GM12878 (cell line): ENCODE results near the gene RBMS1. TPM values are rescaled to one million over a fixed set of nuclear protein-coding genes. Genes with fewer than 3 reads are reported as not detected.

Experiments
- ATAC-seq: fragments of 200-7000 bp; cut with Tn5 transposase; 3 replicates; pipeline ENCODE4 v1.9.1; 2020; ENCODE audit warnings: mild to moderate bottlenecking, moderate library complexity
- BruUV-seq: library from RNA; stranded (reverse); fragments of 400-500 nt; replicated peaks from 2 replicates; lab custom pipeline; 2021; lab: Mats Ljungman, UMichigan
- CTCF ChIA-PET: fragments of 300-600 bp; sonication (Branson Sonifier 250); formaldehyde crosslinking; extraction: SDS; loops from one replicate; lab custom pipeline; 2021; ENCODE audit warnings: inconsistent platforms; lab: Yijun Ruan, JAX
- POLR2A ChIA-PET: fragments of 350-600 bp; formaldehyde crosslinking; extraction: SDS; loops from one replicate; lab custom pipeline; 2021; ENCODE audit warnings: inconsistent platforms; lab: Charles Lee
- RAD21 ChIA-PET: fragments of 300-600 bp; sonication (Branson Sonifier 250); formaldehyde crosslinking; loops from one replicate; lab custom pipeline; 2023; ENCODE audit warnings: antibody characterized with exemption; ENCODE audit not compliant: unreplicated experiment; lab: Charles Lee
- SMC1A ChIA-PET: fragments of 300-600 bp; sonication (Branson Sonifier 250); formaldehyde crosslinking; loops from one replicate; lab custom pipeline; 2023; ENCODE audit not compliant: unreplicated experiment, uncharacterized antibody; lab: Charles Lee
- DNase-seq: peaks from one replicate; pipeline ENCODE4 v3.0.0-alpha.2; 2011; ENCODE audit warnings: low read depth, low spot score
- FAIRE-seq: peaks from 3 replicates; lab custom pipeline; 2011; peaks lifted over from hg19 to GRCh38; lab: Jason Lieb, UNC
- H2AFZ ChIP-seq: 2 replicates; pipeline ENCODE4 v1.6.0; 2011; ENCODE audit warnings: low read depth, low read length, control low read depth; ENCODE audit not compliant: control insufficient read depth
- H3K27ac ChIP-seq: 2 replicates; pipeline ENCODE4 v1.5.1; 2011; ENCODE audit warnings: control low read depth; ENCODE audit not compliant: control insufficient read depth, insufficient read depth
- H3K27me3 ChIP-seq, 2 experiments: replicated peaks in 1 of 2; 2 replicates each; pipeline versions ENCODE4 v1.6.0 to v1.6.1; 2011; ENCODE audit warnings: low read length in 1 of 2; ENCODE audit not compliant: control insufficient read depth in 2 of 2, insufficient read depth in 2 of 2
- H3K36me3 ChIP-seq, 2 experiments: 2 replicates each; pipeline ENCODE4 v1.5.1; 2011; ENCODE audit warnings: low read length in 1 of 2; ENCODE audit not compliant: control insufficient read depth in 2 of 2, insufficient read depth in 2 of 2
- H3K4me1 ChIP-seq: 2 replicates; pipeline ENCODE4 v1.6.1; 2011; ENCODE audit warnings: mild to moderate bottlenecking, low read length, moderate library complexity, mixed read lengths; ENCODE audit not compliant: control insufficient read depth, insufficient read depth
- H3K4me2 ChIP-seq: 2 replicates; pipeline ENCODE4 v1.6.0; 2011; ENCODE audit warnings: control low read depth; ENCODE audit not compliant: control insufficient read depth, insufficient read depth
- H3K4me3 ChIP-seq: fragments of 200-600 bp; sonication (generic); 2 replicates; pipeline ENCODE4 v1.5.1; 2016
- H3K79me2 ChIP-seq: 2 replicates; pipeline ENCODE4 v1.6.0; 2011; ENCODE audit warnings: low read length; ENCODE audit not compliant: control insufficient read depth, insufficient read depth
- H3K9ac ChIP-seq: 2 replicates; pipeline ENCODE4 v1.8.0; 2011; ENCODE audit warnings: low read length, control low read depth, mixed read lengths; ENCODE audit not compliant: control insufficient read depth, insufficient read depth
- H3K9me3 ChIP-seq: replicated peaks from 3 replicates; pipeline ENCODE4 v1.5.1; 2011; ENCODE audit warnings: mild to moderate bottlenecking, low read length; ENCODE audit not compliant: control insufficient read depth, insufficient read depth
- H4K20me1 ChIP-seq: 2 replicates; pipeline ENCODE4 v1.6.0; 2011; ENCODE audit not compliant: control insufficient read depth, insufficient read depth
- CREM ChIP-seq: IDR thresholded peaks from 2 replicates; pipeline ENCODE4 v1.6.1; 2014; ENCODE audit warnings: antibody characterized with exemption, low read depth
- EED ChIP-seq: sonication (generic); IDR thresholded peaks from 2 replicates; pipeline ENCODE4 v1.6.1; 2016; ENCODE audit warnings: antibody characterized with exemption, low read depth
- ETV6 ChIP-seq, 2 experiments: fragments of 450-650 bp in 1 of 2; IDR thresholded peaks in 1 of 2; conservative IDR thresholded peaks in 1 of 2; 2 replicates each; pipeline ENCODE4 v1.6.1; 2014; ENCODE audit warnings: antibody characterized with exemption in 1 of 2, borderline replicate concordance in 1 of 2, low read depth in 1 of 2, mild to moderate bottlenecking in 1 of 2, moderate library complexity in 1 of 2
- FOXK2 ChIP-seq: fragments of 450-650 bp; IDR thresholded peaks from 2 replicates; pipeline ENCODE4 v1.6.1; 2017; ENCODE audit warnings: mild to moderate bottlenecking, moderate library complexity
- PAX8 ChIP-seq: fragments of 450-650 bp; IDR thresholded peaks from 2 replicates; pipeline ENCODE4 v1.6.1; 2017; ENCODE audit warnings: mild to moderate bottlenecking, moderate library complexity
- PML ChIP-seq: IDR thresholded peaks from 2 replicates; pipeline ENCODE4 v1.6.1; 2012; ENCODE audit warnings: low read length, inconsistent platforms
- POU2F2 ChIP-seq: IDR thresholded peaks from 3 replicates; pipeline ENCODE4 v1.6.1; 2011; ENCODE audit warnings: low read depth, mild to moderate bottlenecking, low read length, borderline replicate concordance
- PRDM15 ChIP-seq: fragments of 450-650 bp; formaldehyde crosslinking; IDR thresholded peaks from 2 replicates; pipeline ENCODE4 v1.4.0; 2020; ENCODE audit warnings: mild to moderate bottlenecking, moderate library complexity
- SMC3 ChIP-seq: IDR thresholded peaks from 2 replicates; pipeline ENCODE4 v1.6.1; 2011; ENCODE audit warnings: low read length, improper control_type of control experiment, borderline replicate concordance
- STAT1 ChIP-seq: fragments of 450-650 bp; conservative IDR thresholded peaks from 2 replicates; pipeline ENCODE4 v1.6.1; 2014; ENCODE audit warnings: antibody characterized with exemption, mild to moderate bottlenecking
- ZBED1 ChIP-seq: IDR thresholded peaks from 2 replicates; pipeline ENCODE4 v1.6.1; 2016; ENCODE audit warnings: borderline replicate concordance
- ZNF24 ChIP-seq: fragments of 450-650 bp; IDR thresholded peaks from 2 replicates; pipeline ENCODE4 v1.6.1; 2017; ENCODE audit warnings: antibody characterized with exemption, mild to moderate bottlenecking
- ZNF687 ChIP-seq: fragments of 450-650 bp; IDR thresholded peaks from 2 replicates; pipeline ENCODE4 v1.6.1; 2017; ENCODE audit warnings: mild to moderate bottlenecking, moderate library complexity
- WGBS: methylation state at CpG from one replicate; pipeline ENCODE4 v1.1.6; 2016; ENCODE audit warnings: low lambda C conversion rate; ENCODE audit not compliant: insufficient replicate concordance, insufficient coverage; ENCODE audit errors: missing lambda C conversion rate; 5-methylcytosine and 5-hydroxymethylcytosine counted together
- in situ Hi-C: fragments of 300-500 bp; cut with MboI; formaldehyde crosslinking; loops from 9 replicates; pipeline ENCODE4 v1.14.3; 2018; ENCODE audit warnings: mixed read lengths
- intact Hi-C: fragments of 100-400 bp; cut with micrococcal nuclease; formaldehyde crosslinking; loops from one replicate; pipeline ENCODE4 v1.14.2; 2022; ENCODE audit not compliant: unreplicated experiment
- polyA plus RNA-seq, 11 experiments: library from polyadenylated mRNA; depleted of rRNA in 4 of 11; unstranded in 6 of 11; stranded (reverse) in 5 of 11; fragments of >200 nt; fragmentation: Nextera tagmentation in 4 of 11; fragmentation: Illumina TruSeq in 1 of 11; extraction: Ambion mirVana in 4 of 11; extraction: Trizol in 1 of 11; gene quantifications; 1 replicate in 1 of 11; 2 replicates in 10 of 11; pipeline versions ENCODE4 v1.2.1 to v1.2.3, GENCODE V29; 2011 to 2016; ENCODE audit warnings: inconsistent platforms in 2 of 11, missing spikeins in 2 of 11, low read depth in 1 of 11
- total RNA-seq, 4 experiments: library from RNA; depleted of rRNA in 3 of 4; stranded (reverse); fragments of >200 nt in 3 of 4; fragmentation: Illumina TruSeq in 1 of 4; extraction: Trizol in 1 of 4; gene quantifications; 2 replicates each; pipeline versions ENCODE4 v1.2.1 to v1.2.3, GENCODE V29; 2013 to 2021

Gene RBMS1
- total and polyA plus RNA-seq, 10 of the 15 experiments (the other 5 are each of a cell fraction or from before 2014, with no cell fraction given) = 0.04 to 0.31 (median 0.17) TPM; not detected in 1

- peak; percentile 43; the same call in 1 of the 2 replicates for TF ChIP-seq SMC3
- TF ChIP-seq ZNF687 = peak; percentile 83
- TF ChIP-seq POU2F2 = no peak
- TF ChIP-seq, all 136 proteins: peak for 14
Measured at GRCh38 chr2:160269803-160270570, 223.6 kb downstream of the RBMS1 start (continued).

DNA sequence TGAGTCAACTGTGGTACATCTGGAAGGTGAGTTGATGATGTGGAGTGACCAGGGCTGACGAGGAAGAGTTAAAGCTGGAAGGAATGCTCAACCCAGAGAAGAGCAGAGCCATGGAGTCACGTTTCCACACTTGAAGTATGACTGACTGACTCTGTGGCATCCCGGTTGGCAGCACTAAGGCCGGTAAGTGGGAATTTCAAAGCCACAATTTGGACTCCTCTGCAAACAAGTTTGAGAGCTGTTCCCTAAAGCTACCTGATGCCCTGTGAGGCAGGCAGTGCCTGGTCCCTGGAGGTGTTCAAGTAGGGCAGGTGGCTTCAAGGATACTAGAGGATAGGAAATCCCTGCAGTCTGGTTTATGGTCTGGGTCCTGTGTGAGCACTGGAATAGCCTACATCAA, 224.2 kb downstream of the RBMS1 start:
- DNase-seq = no peak
- Histone ChIP-seq H3K79me2 (no peaks in the 10 kb centered on the region), H4K20me1 (no peaks in the 10 kb centered on the region), H3K4me3 (peak overlapping the region; percentile 40; the same call in 1 of the 2 replicates), H3K9me3 (no peaks in the 10 kb centered on the region), H3K27ac (no peak overlapping the region), H3K27me3 (peaks cover 2 to 5% of the 10 kb centered on the region in 2 experiments; a peak in 2 of 4 replicates), H2AFZ (peak overlapping the region; percentile 79), H3K4me2 (peak overlapping the region; percentile 83), H3K4me1 (peaks cover 3% of the 10 kb centered on the region), H3K36me3 (no peaks in the 10 kb centered on the region), H3K9ac (peak overlapping the region; percentile 15; the same call in 1 of the 2 replicates)
- ChIA-PET POLR2A (no interaction called here), RAD21 (interaction anchor here (1.2 kb wide), 1 partner anchor 160 kb away, joined by 4 read pairs; no protein-coding TSS in a partner anchor), CTCF (interaction anchor here (1.2 to 1.7 kb wide), 9 partner anchors 9 to 160 kb away, joined by 3 to 11 read pairs (median 6); no protein-coding TSS in a partner anchor), SMC1A (interaction anchor here (1.1 kb wide), 1 partner anchor 14 kb away, joined by 3 read pairs; no protein-coding TSS in a partner anchor)
- no TSS peak for BruUV-seq
- intact Hi-C loops = loop anchor here (5.0 kb wide), 1 partner anchor 157 kb away; no protein-coding TSS in a partner anchor
- FAIRE-seq = no peak
- ATAC-seq = no peak; the same call in 2 of the 3 replicates
- in situ Hi-C loops = no loop called here
- 13% methylated on average over 4 of the region's 4 CpGs for WGBS
- no peak for TF ChIP-seq STAT1
- TF ChIP-seq ZNF24 = no peak
- TF ChIP-seq FOXK2 = no peak
- TF ChIP-seq EED = no peak
- TF ChIP-seq ETV6 (conservative IDR thresholded peaks at IDR 0.05 in 1 of 2, IDR thresholded peaks at IDR 0.05 in 1 of 2; ENCODE audit: borderline replicate concordance in 1 of 2, low read depth in 1 of 2) = no peak
- no peak for TF ChIP-seq CREM
- no peak for TF ChIP-seq PAX8
- no peak for TF ChIP-seq ZBED1
- TF ChIP-seq PRDM15 (CRISPR knock-in tag) = no peak
- no peak for TF ChIP-seq PML
